PC-3 (cell line): ENCODE measurements around the gene AGFG2. TPM values are rescaled to one million over a fixed set of nuclear protein-coding genes. Genes with fewer than 3 reads are reported as not detected.

ENCODE experiments used
- ATAC-seq: fragments of 200-7000 bp; cut with Tn5 transposase; 2 replicates; pipeline ENCODE4 v1.9.1; 2020; ENCODE audit warnings: mild to moderate bottlenecking, moderate library complexity
- BruUV-seq: library from RNA; stranded (reverse); fragments of 400-500 nt; replicated peaks from 2 replicates; lab custom pipeline; 2021; lab: Mats Ljungman, UMichigan
- CTCF ChIA-PET: fragments of 300-600 bp; sonication (Branson Sonifier 250); formaldehyde crosslinking; loops from one replicate; lab custom pipeline; 2022; ENCODE audit warnings: antibody characterized with exemption; lab: Charles Lee
- POLR2A ChIA-PET: fragments of 300-600 bp; sonication (Branson Sonifier 250); formaldehyde crosslinking; loops from one replicate; lab custom pipeline; 2022; ENCODE audit warnings: antibody characterized with exemption; ENCODE audit not compliant: unreplicated experiment; lab: Charles Lee
- DNase-seq: peaks from one replicate; pipeline ENCODE4 v3.0.0-alpha.2; 2015
- H2AFZ ChIP-seq: fragments of 300-600 bp; sonication (generic); 2 replicates; pipeline ENCODE4 v1.6.0; 2016; ENCODE audit warnings: antibody characterized with exemption, low read length
- H3F3A ChIP-seq: fragments of 300-600 bp; sonication (generic); one replicate; pipeline ENCODE4 v1.6.0; 2017; ENCODE audit warnings: antibody characterized with exemption, low read length, control low read depth, mild to moderate bottlenecking; ENCODE audit not compliant: unreplicated experiment
- H3K27ac ChIP-seq: fragments of 300-600 bp; sonication (generic); 2 replicates; pipeline ENCODE4 v1.5.1; 2016; ENCODE audit warnings: mild to moderate bottlenecking, low read length
- H3K27me3 ChIP-seq: fragments of 300-600 bp; sonication (generic); 2 replicates; pipeline ENCODE4 v1.6.1; 2016; ENCODE audit warnings: low read length, mixed read lengths
- H3K36me3 ChIP-seq: fragments of 300-600 bp; sonication (generic); 2 replicates; pipeline ENCODE4 v1.6.1; 2016; ENCODE audit warnings: low read depth, mixed run types, low read length, mixed read lengths
- H3K4me1 ChIP-seq: fragments of 300-600 bp; sonication (generic); 2 replicates; pipeline ENCODE4 v1.5.1; 2016; ENCODE audit warnings: low read length; ENCODE audit not compliant: insufficient read depth
- H3K4me2 ChIP-seq: fragments of 300-600 bp; sonication (generic); 2 replicates; pipeline ENCODE4 v1.6.0; 2016; ENCODE audit warnings: low read length
- H3K4me3 ChIP-seq: fragments of 300-600 bp; sonication (generic); 2 replicates; pipeline ENCODE4 v1.5.1; 2016; ENCODE audit warnings: mild to moderate bottlenecking, low read length, mixed read lengths
- H3K79me2 ChIP-seq: fragments of 300-600 bp; sonication (generic); 2 replicates; pipeline ENCODE4 v1.6.1; 2017; ENCODE audit warnings: low read length, mixed read lengths
- H3K9ac ChIP-seq: fragments of 300-600 bp; sonication (generic); 2 replicates; pipeline ENCODE4 v1.6.0; 2016; ENCODE audit warnings: mild to moderate bottlenecking, low read length
- H3K9me2 ChIP-seq: fragments of 300-600 bp; sonication (generic); replicated peaks from 2 replicates; pipeline ENCODE4 v1.6.1; 2016; ENCODE audit warnings: mixed run types, low read length, mixed read lengths
- H3K9me3 ChIP-seq: fragments of 300-600 bp; sonication (generic); 2 replicates; pipeline ENCODE4 v1.6.1; 2016; ENCODE audit warnings: low read length, mixed read lengths
- H4K20me1 ChIP-seq: fragments of 300-600 bp; sonication (generic); 2 replicates; pipeline ENCODE4 v1.6.1; 2016; ENCODE audit warnings: low read length, mixed read lengths
- EZH2 ChIP-seq: fragments of 300-600 bp; sonication (generic); IDR thresholded peaks from one replicate; pipeline ENCODE4 v1.6.1; 2017; ENCODE audit warnings: antibody characterized with exemption, mild to moderate bottlenecking, low read length; ENCODE audit not compliant: unreplicated experiment
- EZH2phosphoT487 ChIP-seq: fragments of 300-600 bp; sonication (generic); IDR thresholded peaks from 2 replicates; pipeline ENCODE4 v1.6.1; 2018; ENCODE audit warnings: mild to moderate bottlenecking, antibody characterized with exemption, low read length, borderline replicate concordance
- intact Hi-C: fragments of 100-400 bp; cut with micrococcal nuclease; formaldehyde crosslinking; loops from 2 replicates; pipeline ENCODE4 v1.9.0; 2023
- total RNA-seq: library from RNA; depleted of rRNA; stranded (reverse); fragments of >200 nt; gene quantifications from 2 replicates; pipeline ENCODE4 v1.2.3, GENCODE V29; 2014
- TF ChIP-seq, protein P1 (sequence below): fragments of 300-600 bp; sonication (generic); conservative IDR thresholded peaks from 2 replicates; pipeline ENCODE4 v1.5.1; 2017; ENCODE audit warnings: antibody characterized with exemption, low read depth, mild to moderate bottlenecking, low read length

Gene AGFG2
- total RNA-seq, 1 experiment from 2014 or later, result 16.9 TPM

- Histone ChIP-seq H3K4me1 (peaks cover 2% of the 10 kb centered on the region; the same call in 1 of the 2 replicates), H3K9me3 (no peaks in the 10 kb centered on the region), H3F3A (no peaks in the 10 kb centered on the region), H3K27ac (no peak overlapping the region), H3K79me2 (peaks cover 4% of the 10 kb centered on the region; the same call in 1 of the 2 replicates), H4K20me1 (no peaks in the 10 kb centered on the region), H3K4me3 (no peak overlapping the region), H3K9me2 (no peaks in the 10 kb centered on the region), H3K9ac (no peak overlapping the region), H2AFZ (no peak overlapping the region), H3K36me3 (peaks cover 8% of the 10 kb centered on the region; the same call in 1 of the 2 replicates), H3K4me2 (no peak overlapping the region), H3K27me3 (no peaks in the 10 kb centered on the region)
- POLR2A ChIA-PET, result no interaction called here
- TF ChIP-seq, protein P1, sequence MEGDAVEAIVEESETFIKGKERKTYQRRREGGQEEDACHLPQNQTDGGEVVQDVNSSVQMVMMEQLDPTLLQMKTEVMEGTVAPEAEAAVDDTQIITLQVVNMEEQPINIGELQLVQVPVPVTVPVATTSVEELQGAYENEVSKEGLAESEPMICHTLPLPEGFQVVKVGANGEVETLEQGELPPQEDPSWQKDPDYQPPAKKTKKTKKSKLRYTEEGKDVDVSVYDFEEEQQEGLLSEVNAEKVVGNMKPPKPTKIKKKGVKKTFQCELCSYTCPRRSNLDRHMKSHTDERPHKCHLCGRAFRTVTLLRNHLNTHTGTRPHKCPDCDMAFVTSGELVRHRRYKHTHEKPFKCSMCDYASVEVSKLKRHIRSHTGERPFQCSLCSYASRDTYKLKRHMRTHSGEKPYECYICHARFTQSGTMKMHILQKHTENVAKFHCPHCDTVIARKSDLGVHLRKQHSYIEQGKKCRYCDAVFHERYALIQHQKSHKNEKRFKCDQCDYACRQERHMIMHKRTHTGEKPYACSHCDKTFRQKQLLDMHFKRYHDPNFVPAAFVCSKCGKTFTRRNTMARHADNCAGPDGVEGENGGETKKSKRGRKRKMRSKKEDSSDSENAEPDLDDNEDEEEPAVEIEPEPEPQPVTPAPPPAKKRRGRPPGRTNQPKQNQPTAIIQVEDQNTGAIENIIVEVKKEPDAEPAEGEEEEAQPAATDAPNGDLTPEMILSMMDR, result no peak
- TF ChIP-seq EZH2phosphoT487 (no peak), EZH2 (no peak)
- ATAC-seq (no peak), DNase-seq (no peak)
- CTCF ChIA-PET, result no interaction called here
- intact Hi-C loops, result no loop called here
- BruUV-seq, result no TSS peak
These were observed 13.5 kb downstream of the AGFG2 start for GRCh38 chr7:100552532-100552931.

- no peak overlapping the region for H2AFZ ChIP-seq
- H3K4me1 ChIP-seq, result no peaks in the 10 kb centered on the region
- intact Hi-C loops, result no loop called here
- TF ChIP-seq EZH2 (no peak), EZH2phosphoT487 (no peak)
- TF ChIP-seq, protein P1, result no peak
- 0 out of 2 replicates have a peak, but pooled peaks cover under 1% of the 10 kb centered on the region for H3K79me2 ChIP-seq
- DNase-seq (no peak), ATAC-seq (no peak)
- no peaks in the 10 kb centered on the region for H3K9me3 ChIP-seq
- peaks cover 8% of the 10 kb centered on the region; the same call in 1 of the 2 replicates for H3K36me3 ChIP-seq
- no peak overlapping the region for H3K4me3 ChIP-seq
- no peaks in the 10 kb centered on the region for H3K9me2 ChIP-seq
- H3K27me3 ChIP-seq, result no peaks in the 10 kb centered on the region
- CTCF ChIA-PET, result no interaction called here
- POLR2A ChIA-PET, result no interaction called here
- no peak overlapping the region for H3K4me2 ChIP-seq
- H4K20me1 ChIP-seq, result no peaks in the 10 kb centered on the region
- no TSS peak for BruUV-seq
- no peaks in the 10 kb centered on the region for H3F3A ChIP-seq
- no peak overlapping the region for H3K9ac ChIP-seq
- no peak overlapping the region for H3K27ac ChIP-seq
These were observed 14.0 kb downstream of the AGFG2 start for GRCh38 chr7:100553032-100553431.

- ATAC-seq (no peak), DNase-seq (no peak)
- Histone ChIP-seq H3F3A (no peaks in the 10 kb centered on the region), H3K36me3 (0 out of 2 replicates have a peak, but pooled peaks cover 4% of the 10 kb centered on the region), H3K79me2 (no peaks in the 10 kb centered on the region), H3K9me2 (no peaks in the 10 kb centered on the region), H3K4me1 (no peaks in the 10 kb centered on the region), H3K4me2 (no peak overlapping the region), H3K4me3 (no peak overlapping the region), H3K9ac (no peak overlapping the region), H4K20me1 (no peaks in the 10 kb centered on the region), H3K27me3 (no peaks in the 10 kb centered on the region), H2AFZ (no peak overlapping the region), H3K27ac (no peak overlapping the region), H3K9me3 (no peaks in the 10 kb centered on the region)
- POLR2A ChIA-PET, result no interaction called here
- CTCF ChIA-PET, result no interaction called here
- TSS peak; percentile 15 for BruUV-seq
- intact Hi-C loops, result no loop called here
- TF ChIP-seq, protein P1, result no peak
- no peak for TF ChIP-seq EZH2
- no peak for TF ChIP-seq EZH2phosphoT487
These were observed 16.7 kb downstream of the AGFG2 start for GRCh38 chr7:100555701-100556100.
